GM21367 (cell line): ENCODE results near the gene HAPLN1.

Experiments
- ATAC-seq: cut with Tn5 transposase; IDR thresholded peaks from one replicate; pipeline ENCODE4 v1.9.1; 2021; ENCODE audit not compliant: unreplicated experiment

HAPLN1 gene

GRCh38 chr5:83645936-83646335 lies 74.7 kb downstream of the HAPLN1 start:
- ATAC-seq = no peak

- no peak for ATAC-seq
These were observed 76.4 kb downstream of the HAPLN1 start for GRCh38 chr5:83644301-83644700.

- no peak for ATAC-seq
These were observed 78.7 kb downstream of the HAPLN1 start for GRCh38 chr5:83641946-83642345.

- no peak for ATAC-seq
These were observed 80.7 kb downstream of the HAPLN1 start for GRCh38 chr5:83639911-83640310.

- no peak for ATAC-seq
These were observed 84.5 kb downstream of the HAPLN1 start for GRCh38 chr5:83636156-83636555.

- ATAC-seq = no peak
These were observed 87.4 kb downstream of the HAPLN1 start for GRCh38 chr5:83633285-83633684.

- no peak for ATAC-seq
These were observed 87.8 kb downstream of the HAPLN1 start for GRCh38 chr5:83632874-83633273.

- no peak for ATAC-seq
These were observed 92.3 kb downstream of the HAPLN1 start for GRCh38 chr5:83628360-83628759.

- no peak for ATAC-seq
These were observed 105.8 kb downstream of the HAPLN1 start for GRCh38 chr5:83614841-83615240.

GRCh38 chr5:83608122-83608521 lies 112.5 kb downstream of the HAPLN1 start:
- ATAC-seq = no peak

- no peak for ATAC-seq
These were observed 125.4 kb downstream of the HAPLN1 start for GRCh38 chr5:83595217-83595616.

GRCh38 chr5:83590966-83591365 lies 129.7 kb downstream of the HAPLN1 start:
- no peak for ATAC-seq

GRCh38 chr5:83589786-83590185 lies 130.9 kb downstream of the HAPLN1 start:
- ATAC-seq = no peak
